ENCODE results near the gene EPHA1.
A peak's percentile ranks its signal among the peaks of the same experiment; 100 is the strongest.

EPHA1 gene

DNA sequence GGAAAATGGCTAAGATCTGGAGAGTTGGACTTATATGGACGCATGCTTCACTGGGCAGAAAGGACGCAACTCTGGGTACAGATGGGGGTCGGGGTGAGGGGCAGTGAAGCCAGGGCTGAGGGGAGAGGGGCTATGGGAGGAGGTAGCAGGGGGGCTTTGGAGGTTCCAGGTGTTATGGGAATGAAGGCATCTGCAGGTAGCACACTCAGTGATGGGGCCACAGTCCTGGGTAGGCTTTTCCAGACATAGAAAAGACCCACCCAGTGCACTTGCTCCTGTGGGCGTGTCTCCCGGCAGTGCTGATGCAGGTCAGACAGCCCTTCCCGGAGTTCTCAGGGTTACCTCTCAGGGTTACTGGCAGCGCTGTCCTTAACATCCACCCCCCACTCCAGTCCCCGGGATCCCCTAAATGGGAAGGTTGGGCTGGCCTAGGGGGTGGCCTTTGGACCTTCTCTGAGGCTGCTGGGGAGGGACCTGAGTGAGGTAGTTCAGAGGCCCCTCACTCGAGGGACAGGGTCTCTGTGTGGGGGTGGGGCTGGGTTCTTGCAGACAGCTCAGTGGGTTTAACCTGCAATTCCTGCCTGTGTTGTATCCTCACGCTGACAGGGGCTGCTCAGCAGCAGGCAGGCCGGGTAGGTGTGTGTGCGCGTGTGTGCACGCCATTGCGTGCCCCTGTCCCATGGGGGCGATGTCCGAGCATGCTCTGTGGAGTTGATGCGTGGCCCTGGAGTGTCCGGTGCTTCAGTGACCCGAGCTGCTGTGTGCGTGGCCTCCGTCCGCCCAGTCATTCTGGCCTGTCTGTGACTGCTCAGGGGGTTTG, 21.3 kb downstream of the EPHA1 start:
- DNase-seq: no peak

DNA sequence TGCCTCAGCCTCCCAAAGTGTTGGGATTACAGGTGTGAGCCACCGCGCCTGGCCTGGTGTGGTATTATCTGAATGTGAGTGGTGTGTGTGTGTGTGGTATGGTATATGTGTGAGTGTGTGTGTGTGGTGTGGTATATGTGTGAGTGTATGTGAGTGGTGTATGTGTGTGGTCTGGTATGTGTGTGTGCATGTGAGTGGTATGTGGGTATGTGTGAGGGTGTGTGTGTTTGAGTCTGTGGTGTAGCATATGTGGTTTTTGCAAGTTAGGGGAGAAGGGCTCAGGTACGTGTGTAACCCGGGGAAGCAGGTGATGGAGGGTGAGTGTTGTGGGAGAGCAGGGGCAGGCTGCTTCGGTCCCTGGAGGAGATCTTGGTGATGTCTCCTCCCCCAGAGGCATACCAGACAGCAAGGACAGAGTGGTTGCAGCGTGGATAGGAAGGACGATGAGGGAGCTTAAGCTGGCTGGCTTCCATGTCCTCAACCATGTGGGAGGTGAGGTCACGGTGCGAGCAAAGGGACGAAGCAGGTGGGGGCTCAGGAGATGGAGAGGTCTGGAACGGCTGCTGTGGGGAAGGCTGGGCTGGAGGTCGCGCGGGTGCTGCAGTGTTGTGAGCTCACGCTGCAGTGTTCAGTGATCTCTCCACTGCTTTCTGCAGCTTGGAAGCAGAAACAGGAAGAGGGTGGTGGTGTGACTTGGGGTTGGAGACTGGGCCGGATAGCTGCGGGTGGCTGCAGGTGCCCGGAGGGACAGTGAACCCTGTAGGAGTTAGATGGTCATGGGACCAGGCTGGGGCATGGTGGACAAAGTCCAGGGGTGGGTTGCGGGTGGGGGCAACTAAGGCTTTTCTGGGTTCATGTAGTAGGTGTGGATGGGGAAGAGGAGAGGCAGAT, 22.5 kb downstream of the EPHA1 start:
- DNase-seq: no peak

GRCh38 chr7:143384661-143385631, 23.7 kb downstream of the EPHA1 start:
- DNase-seq: no peak

- no peak for DNase-seq
Observed at GRCh38 chr7:143384148-143384547, 24.5 kb downstream of the EPHA1 start.

- no peak for DNase-seq
Observed at GRCh38 chr7:143383642-143383957, 25.1 kb downstream of the EPHA1 start.

- DNase-seq: no peak
Observed at GRCh38 chr7:143382791-143383641, 25.6 kb downstream of the EPHA1 start.

DNA sequence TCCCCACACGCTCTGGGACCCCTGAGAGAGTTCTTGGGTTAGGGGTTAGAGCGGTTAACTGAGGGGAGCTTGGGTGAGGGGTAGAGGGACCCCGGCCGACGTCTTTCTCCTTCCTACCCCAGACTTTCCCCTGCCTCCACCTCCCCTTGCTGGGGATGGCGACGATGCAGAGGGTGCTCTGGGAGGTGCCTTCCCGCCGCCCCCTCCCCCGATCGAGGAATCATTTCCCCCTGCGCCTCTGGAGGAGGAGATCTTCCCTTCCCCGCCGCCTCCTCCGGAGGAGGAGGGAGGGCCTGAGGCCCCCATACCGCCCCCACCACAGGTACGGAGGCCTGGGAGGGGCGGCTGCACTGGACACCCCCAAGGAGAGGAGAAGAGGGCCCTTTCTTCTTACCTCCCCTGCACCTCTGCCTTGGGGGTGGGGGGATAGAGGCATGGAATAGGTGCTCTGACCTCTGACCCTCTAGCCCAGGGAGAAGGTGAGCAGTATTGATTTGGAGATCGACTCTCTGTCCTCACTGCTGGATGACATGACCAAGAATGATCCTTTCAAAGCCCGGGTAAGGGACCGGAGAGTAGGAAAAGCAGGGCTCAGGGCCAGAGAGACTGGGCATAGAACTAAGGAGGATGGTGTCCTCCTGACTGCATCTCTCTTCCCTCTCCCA, 26.4 kb downstream of the EPHA1 start:
- no peak for DNase-seq

DNA sequence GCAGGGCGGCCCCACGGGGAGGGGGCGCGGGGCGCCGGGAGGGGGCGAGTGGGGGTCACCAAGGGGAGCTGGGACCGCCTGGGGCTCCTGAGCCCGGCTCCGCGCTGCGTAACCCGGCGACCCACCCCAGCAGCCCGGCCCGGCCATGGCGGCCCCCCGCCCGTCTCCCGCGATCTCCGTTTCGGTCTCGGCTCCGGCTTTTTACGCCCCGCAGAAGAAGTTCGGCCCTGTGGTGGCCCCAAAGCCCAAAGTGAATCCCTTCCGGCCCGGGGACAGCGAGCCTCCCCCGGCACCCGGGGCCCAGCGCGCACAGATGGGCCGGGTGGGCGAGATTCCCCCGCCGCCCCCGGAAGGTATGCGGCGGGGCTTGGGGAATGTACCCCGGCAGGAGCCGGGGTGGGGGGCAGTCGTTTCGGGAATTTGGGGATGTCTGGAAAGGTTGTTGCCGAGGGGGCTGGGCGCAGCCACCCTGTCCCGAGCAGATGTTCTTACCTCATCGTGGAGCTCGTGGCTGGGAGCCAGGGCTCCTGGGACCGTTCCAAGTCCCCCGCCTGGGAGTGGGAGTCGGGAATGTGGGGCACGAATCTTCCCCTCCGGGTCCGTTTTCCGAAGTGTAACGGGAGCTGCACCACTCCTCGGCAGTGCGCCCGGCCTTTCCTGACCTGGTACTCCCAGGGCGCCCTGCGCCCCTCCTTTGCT, 27.1 kb downstream of the EPHA1 start:
- DNase-seq: no peak

- peak; percentile 90 for DNase-seq
Observed at GRCh38 chr7:143380646-143381426, 27.8 kb downstream of the EPHA1 start, which contains the start of gene ZYX. TSS of gene ZYX (plus strand) at chr7:143381345. CDS start at chr7:143381572, 227 bp downstream.

- peak; percentile 89 for DNase-seq
Observed at GRCh38 chr7:143380260-143380645, 28.4 kb downstream of the EPHA1 start.

GRCh38 chr7:143379611-143380259, 28.9 kb downstream of the EPHA1 start:
- DNase-seq: no peak

GRCh38 chr7:143376396-143376795, 32.3 kb downstream of the EPHA1 start:
- no peak for DNase-seq

GRCh38 chr7:143375298-143376034, 33.2 kb downstream of the EPHA1 start:
- DNase-seq: no peak

DNA sequence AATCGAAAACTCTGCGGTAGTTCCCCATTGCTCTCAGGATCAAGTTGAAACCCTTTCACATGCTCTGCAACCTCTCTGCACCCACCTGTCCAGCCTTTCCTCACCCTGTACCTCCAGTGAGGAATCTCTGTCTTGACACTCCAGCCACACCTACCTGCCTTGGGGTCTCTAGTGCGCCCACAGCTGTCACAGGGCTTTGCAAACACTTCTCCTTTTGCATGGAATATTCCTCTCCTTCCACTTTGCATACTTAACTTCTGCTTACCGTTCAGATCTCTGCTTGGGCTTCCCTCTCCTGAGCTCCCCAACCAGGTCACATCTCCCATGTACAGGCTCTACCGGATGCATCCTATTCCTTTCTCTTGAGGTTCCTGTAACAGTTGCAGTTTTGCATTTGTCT, 34.1 kb downstream of the EPHA1 start:
- no peak for DNase-seq

DNA sequence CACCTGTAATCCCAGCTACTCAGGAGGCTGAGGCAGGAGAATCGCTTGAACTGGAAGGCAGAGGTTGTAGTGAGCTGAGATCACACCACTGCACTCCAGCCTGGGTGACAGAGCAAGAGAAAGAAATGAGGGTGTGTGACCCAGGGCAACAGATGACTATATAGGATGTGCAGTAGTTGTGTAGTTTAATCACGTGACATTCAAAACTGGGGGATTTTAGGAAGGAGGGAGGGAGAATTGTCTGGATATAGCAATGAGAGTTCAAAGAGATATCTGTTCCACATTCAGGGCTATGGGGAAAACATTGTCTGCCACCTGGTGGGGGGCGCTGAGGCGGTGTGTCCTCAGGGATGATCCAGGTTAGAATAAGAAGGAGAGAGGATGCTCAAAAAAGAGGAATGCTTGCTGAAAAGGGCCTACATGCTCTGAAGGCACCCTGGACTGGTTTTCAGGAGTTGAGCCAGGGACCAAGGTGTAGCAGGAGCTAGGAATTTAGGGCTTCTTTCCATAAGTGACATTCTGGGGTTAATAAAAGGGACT, 35.3 kb downstream of the EPHA1 start:
- DNase-seq: no peak

DNA sequence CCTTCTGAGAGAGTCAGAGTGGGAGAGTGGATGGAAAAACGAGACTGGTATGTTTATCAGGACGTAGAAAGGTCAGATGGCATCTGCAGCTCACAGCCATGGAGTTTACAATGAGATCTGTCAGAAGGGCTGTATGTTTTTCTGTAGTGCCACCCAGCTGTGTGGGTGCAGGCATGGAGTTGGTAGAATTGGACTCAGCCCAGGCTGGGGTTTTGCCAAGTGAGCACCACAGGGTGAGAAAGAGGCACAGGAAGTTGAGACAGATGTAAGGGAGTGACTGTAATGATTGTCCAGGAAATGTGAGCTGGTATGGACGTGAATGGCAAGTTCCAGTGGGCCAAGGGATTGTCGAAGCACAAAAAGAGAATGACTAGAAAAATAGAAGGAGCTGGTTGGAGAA, 36.6 kb downstream of the EPHA1 start:
- DNase-seq: peak; percentile 56

GRCh38 chr7:143369678-143370651, 38.7 kb downstream of the EPHA1 start:
- DNase-seq: no peak

Measured in activated naive CD4-positive, alpha-beta T cell treated with Interleukin-2 at 50 U/mL for 16 hours (primary cell).